NB4 (cell line): ENCODE measurements around the gene GBF1.

Experiments used
- DNase-seq: peaks from one replicate; pipeline ENCODE4 v3.0.0; 2010; ENCODE audit warnings: low read depth
- H3K4me3 ChIP-seq: one replicate; pipeline ENCODE4 v1.5.1; 2011; ENCODE audit warnings: mild to moderate bottlenecking, low read depth, low read length, moderate library complexity
- MAX ChIP-seq: IDR thresholded peaks from 2 replicates; pipeline ENCODE4 v1.6.1; 2011; ENCODE audit warnings: low read depth, low read length
- MYC ChIP-seq: IDR thresholded peaks from 2 replicates; pipeline ENCODE4 v1.6.1; 2011; ENCODE audit warnings: low read depth, low read length
- POLR2A ChIP-seq: IDR thresholded peaks from 2 replicates; pipeline ENCODE4 v1.6.1; 2011; ENCODE audit warnings: mild to moderate bottlenecking; ENCODE audit not compliant: insufficient read length; ENCODE audit errors: extremely low read depth
- TF ChIP-seq, protein P1 (sequence below): IDR thresholded peaks from one replicate; pipeline ENCODE4 v1.5.1; 2012; ENCODE audit warnings: low read depth, low read length

GBF1 gene

GRCh38 chr10:102285133-102285532 is 39.8 kb downstream of the GBF1 start:
- H3K4me3 ChIP-seq = no peak overlapping the region
- DNase-seq = no peak
- TF ChIP-seq MAX (no peak), POLR2A (no peak), MYC (no peak)
- TF ChIP-seq, protein P1, sequence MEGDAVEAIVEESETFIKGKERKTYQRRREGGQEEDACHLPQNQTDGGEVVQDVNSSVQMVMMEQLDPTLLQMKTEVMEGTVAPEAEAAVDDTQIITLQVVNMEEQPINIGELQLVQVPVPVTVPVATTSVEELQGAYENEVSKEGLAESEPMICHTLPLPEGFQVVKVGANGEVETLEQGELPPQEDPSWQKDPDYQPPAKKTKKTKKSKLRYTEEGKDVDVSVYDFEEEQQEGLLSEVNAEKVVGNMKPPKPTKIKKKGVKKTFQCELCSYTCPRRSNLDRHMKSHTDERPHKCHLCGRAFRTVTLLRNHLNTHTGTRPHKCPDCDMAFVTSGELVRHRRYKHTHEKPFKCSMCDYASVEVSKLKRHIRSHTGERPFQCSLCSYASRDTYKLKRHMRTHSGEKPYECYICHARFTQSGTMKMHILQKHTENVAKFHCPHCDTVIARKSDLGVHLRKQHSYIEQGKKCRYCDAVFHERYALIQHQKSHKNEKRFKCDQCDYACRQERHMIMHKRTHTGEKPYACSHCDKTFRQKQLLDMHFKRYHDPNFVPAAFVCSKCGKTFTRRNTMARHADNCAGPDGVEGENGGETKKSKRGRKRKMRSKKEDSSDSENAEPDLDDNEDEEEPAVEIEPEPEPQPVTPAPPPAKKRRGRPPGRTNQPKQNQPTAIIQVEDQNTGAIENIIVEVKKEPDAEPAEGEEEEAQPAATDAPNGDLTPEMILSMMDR = no peak

- DNase-seq = no peak
- TF ChIP-seq, protein P1 = no peak
- TF ChIP-seq MAX = no peak
- TF ChIP-seq MYC = no peak
- TF ChIP-seq POLR2A = no peak
- H3K4me3 ChIP-seq = no peak overlapping the region
Measured at GRCh38 chr10:102286216-102286615, 40.9 kb downstream of the GBF1 start.

DNA sequence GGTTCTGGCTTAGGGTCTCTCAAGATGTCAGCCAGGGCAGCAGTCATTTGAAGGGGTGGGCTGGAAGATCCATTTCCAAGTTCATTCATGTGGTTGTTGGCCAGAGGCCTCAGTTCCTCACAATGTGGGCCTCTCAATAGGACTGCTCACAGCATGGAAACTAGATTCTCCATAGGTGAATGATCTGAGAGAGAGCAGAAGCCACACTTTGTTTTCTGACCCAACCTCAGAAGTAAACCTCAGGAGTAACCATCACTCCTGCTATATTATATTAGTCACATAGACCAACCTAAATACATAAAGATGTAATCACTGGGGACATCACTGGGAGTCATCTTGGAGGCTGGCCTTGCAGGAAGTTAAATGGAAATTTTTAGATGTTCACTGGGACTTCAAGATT is 42.2 kb downstream of the GBF1 start:
- no peak for DNase-seq
- TF ChIP-seq, protein P1 = no peak
- TF ChIP-seq MYC = no peak
- no peak for TF ChIP-seq POLR2A
- no peak for TF ChIP-seq MAX
- no peak overlapping the region for H3K4me3 ChIP-seq

DNA sequence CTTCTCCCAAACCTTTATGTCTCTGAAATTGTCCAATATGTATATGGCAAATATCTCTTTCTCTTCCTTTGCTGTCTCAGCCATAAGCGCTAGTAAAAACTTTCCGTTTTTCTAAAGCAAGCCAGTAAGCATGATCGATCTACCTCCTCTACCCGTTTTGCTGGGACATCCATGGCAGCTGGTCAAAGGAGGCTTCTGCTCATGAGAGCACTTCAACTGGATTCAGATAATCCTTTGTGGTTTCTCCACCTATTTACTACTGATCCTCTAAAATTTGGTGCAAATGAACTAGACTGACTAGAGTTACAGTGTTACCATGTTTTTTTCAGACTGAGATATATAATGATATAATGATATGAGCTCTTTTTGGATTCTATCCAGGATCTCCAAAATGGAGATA is 42.7 kb downstream of the GBF1 start:
- no peak overlapping the region for H3K4me3 ChIP-seq
- DNase-seq = no peak
- TF ChIP-seq MAX (no peak), POLR2A (no peak), MYC (no peak)
- TF ChIP-seq, protein P1 = no peak

GRCh38 chr10:102289356-102289755 is 44.0 kb downstream of the GBF1 start:
- no peak for DNase-seq
- TF ChIP-seq POLR2A (no peak), MAX (no peak), MYC (no peak)
- TF ChIP-seq, protein P1 = no peak
- no peak overlapping the region for H3K4me3 ChIP-seq

- TF ChIP-seq MAX (no peak), POLR2A (no peak), MYC (no peak)
- TF ChIP-seq, protein P1 = no peak
- no peak overlapping the region for H3K4me3 ChIP-seq
- no peak for DNase-seq
Measured at GRCh38 chr10:102289840-102290239, 44.5 kb downstream of the GBF1 start.
